H9 (cell line): ENCODE data around the gene NLRC3. TPM values are rescaled to one million over a fixed set of nuclear protein-coding genes. Genes with fewer than 3 reads are reported as not detected.

Source experiments
- DNase-seq: peaks from one replicate; pipeline ENCODE4 v3.0.0-alpha.2; 2017
- H2AFZ ChIP-seq: one replicate; pipeline ENCODE4 v1.6.1; 2013; ENCODE audit warnings: mild to moderate bottlenecking, low read length, control low read depth, moderate library complexity
- H2AK5ac ChIP-seq: 2 replicates; pipeline ENCODE4 v1.6.1; 2013; ENCODE audit warnings: low read length, control low read depth, mixed read lengths; ENCODE audit not compliant: insufficient read length
- H2BK120ac ChIP-seq: one replicate; pipeline ENCODE4 v1.6.1; 2013; ENCODE audit warnings: low read depth, mild to moderate bottlenecking, low read length, control low read depth, inconsistent platforms; ENCODE audit not compliant: poor library complexity, severe bottlenecking
- H2BK12ac ChIP-seq: 2 replicates; pipeline ENCODE4 v1.6.1; 2013; ENCODE audit warnings: low read length, control low read depth, mixed read lengths, low read depth; ENCODE audit not compliant: insufficient read length
- H2BK15ac ChIP-seq: 2 replicates; pipeline ENCODE4 v1.6.1; 2013; ENCODE audit warnings: low read depth, low read length, control low read depth
- H2BK20ac ChIP-seq: one replicate; pipeline ENCODE4 v1.6.1; 2013; ENCODE audit warnings: low read depth, mild to moderate bottlenecking, low read length, control low read depth, inconsistent platforms; ENCODE audit not compliant: poor library complexity, severe bottlenecking
- H2BK5ac ChIP-seq: 2 replicates; pipeline ENCODE4 v1.6.1; 2013; ENCODE audit warnings: low read length, control low read depth, mixed read lengths; ENCODE audit not compliant: insufficient read length
- H3K14ac ChIP-seq: 2 replicates; pipeline ENCODE4 v1.6.1; 2013; ENCODE audit warnings: low read length, control low read depth; ENCODE audit not compliant: insufficient read depth
- H3K18ac ChIP-seq: 2 replicates; pipeline ENCODE4 v1.6.1; 2013; ENCODE audit warnings: low read depth, mild to moderate bottlenecking, mixed read lengths, low read length, control low read depth; ENCODE audit not compliant: insufficient read length
- H3K23ac ChIP-seq: 2 replicates; pipeline ENCODE4 v1.6.1; 2013; ENCODE audit warnings: low read length, control low read depth, mixed read lengths, low read depth; ENCODE audit not compliant: insufficient read length
- H3K23me2 ChIP-seq: 2 replicates; pipeline ENCODE4 v1.6.1; 2013; ENCODE audit warnings: low read depth, mild to moderate bottlenecking, mixed read lengths, low read length, control low read depth; ENCODE audit not compliant: insufficient read length, poor library complexity, severe bottlenecking
- H3K27ac ChIP-seq: 2 replicates; pipeline ENCODE4 v1.5.1; 2013; ENCODE audit warnings: low read length, control low read depth, mixed read lengths, low read depth; ENCODE audit not compliant: insufficient read length
- H3K27me3 ChIP-seq: 2 replicates; pipeline ENCODE4 v1.6.1; 2013; ENCODE audit warnings: low read length, control low read depth, inconsistent platforms; ENCODE audit not compliant: insufficient read depth
- H3K4ac ChIP-seq: 2 replicates; pipeline ENCODE4 v1.6.1; 2013; ENCODE audit warnings: low read depth, mild to moderate bottlenecking, control low read depth, inconsistent platforms, low read length, moderate library complexity
- H3K4me1 ChIP-seq: 2 replicates; pipeline ENCODE4 v1.6.1; 2013; ENCODE audit warnings: low read length, control low read depth, inconsistent platforms; ENCODE audit not compliant: insufficient read depth
- H3K4me2 ChIP-seq: 2 replicates; pipeline ENCODE4 v1.6.1; 2013; ENCODE audit warnings: low read length, control low read depth, mixed read lengths; ENCODE audit not compliant: insufficient read length, insufficient read depth
- H3K56ac ChIP-seq: 2 replicates; pipeline ENCODE4 v1.6.1; 2013; ENCODE audit warnings: low read depth, mild to moderate bottlenecking, mixed read lengths, low read length, control low read depth; ENCODE audit not compliant: insufficient read length
- H3K79me1 ChIP-seq: 2 replicates; pipeline ENCODE4 v1.6.1; 2013; ENCODE audit warnings: low read depth, mild to moderate bottlenecking, moderate library complexity, low read length, control low read depth, inconsistent platforms; ENCODE audit not compliant: insufficient read depth, poor library complexity, severe bottlenecking
- H3K79me2 ChIP-seq: 2 replicates; pipeline ENCODE4 v1.6.1; 2013; ENCODE audit warnings: low read length, control low read depth, inconsistent platforms; ENCODE audit not compliant: insufficient read depth
- H3K9ac ChIP-seq: 2 replicates; pipeline ENCODE4 v1.6.1; 2013; ENCODE audit warnings: low read length, control low read depth, mixed read lengths; ENCODE audit not compliant: insufficient read length; ENCODE audit errors: extremely low read depth
- H3K9me3 ChIP-seq: one replicate; pipeline ENCODE4 v1.6.1; 2013; ENCODE audit warnings: low read depth, low read length, inconsistent platforms; ENCODE audit not compliant: control insufficient read depth
- H3T11ph ChIP-seq: one replicate; pipeline ENCODE4 v1.6.1; 2013; ENCODE audit warnings: mild to moderate bottlenecking, low read length, control low read depth, inconsistent platforms
- H4K20me1 ChIP-seq: one replicate; pipeline ENCODE4 v1.6.1; 2013; ENCODE audit not compliant: control insufficient read depth, insufficient read length, insufficient read depth
- H4K5ac ChIP-seq: 2 replicates; pipeline ENCODE4 v1.6.1; 2013; ENCODE audit warnings: low read depth, mild to moderate bottlenecking, mixed read lengths, low read length, control low read depth; ENCODE audit not compliant: insufficient read length
- H4K8ac ChIP-seq: replicated peaks from 2 replicates; pipeline ENCODE4 v1.6.1; 2013; ENCODE audit warnings: low read length, control low read depth, mixed read lengths, low read depth; ENCODE audit not compliant: insufficient read length
- H4K91ac ChIP-seq: 2 replicates; pipeline ENCODE4 v1.6.1; 2013; ENCODE audit warnings: low read depth, mild to moderate bottlenecking, moderate library complexity, mixed read lengths, low read length, control low read depth; ENCODE audit not compliant: insufficient read length
- H3K27ac Mint-ChIP-seq, 3 experiments: 2 replicates in 2 of 3; 3 replicates in 1 of 3; pipeline ENCODE4 v1.8.0; 2020 to 2021; ENCODE audit warnings: mixed read lengths in 3 of 3, mild to moderate bottlenecking in 1 of 3, moderate library complexity in 1 of 3
- H3K27me3 Mint-ChIP-seq: 2 replicates; pipeline ENCODE4 v1.8.0; 2021; ENCODE audit warnings: low read depth, mild to moderate bottlenecking, moderate library complexity, mixed read lengths
- H3K36me3 Mint-ChIP-seq, 3 experiments: 2 replicates in 2 of 3; 3 replicates in 1 of 3; pipeline ENCODE4 v1.8.0; 2020 to 2021; ENCODE audit warnings: low read depth in 3 of 3, mixed read lengths in 3 of 3; ENCODE audit not compliant: insufficient read depth in 1 of 3
- H3K4me1 Mint-ChIP-seq, 2 experiments: 2 replicates each; pipeline ENCODE4 v1.8.0; 2020; ENCODE audit warnings: mixed read lengths in 2 of 2
- H3K4me3 Mint-ChIP-seq, 2 experiments: 2 replicates in 1 of 2; 3 replicates in 1 of 2; pipeline ENCODE4 v1.8.0; 2020 to 2021; ENCODE audit warnings: mild to moderate bottlenecking in 2 of 2, mixed read lengths in 2 of 2, moderate library complexity in 1 of 2
- H3K9me3 Mint-ChIP-seq, 2 experiments: 2 replicates in 1 of 2; 3 replicates in 1 of 2; pipeline ENCODE4 v1.8.0; 2020; ENCODE audit warnings: mild to moderate bottlenecking in 2 of 2, mixed read lengths in 2 of 2, moderate library complexity in 1 of 2
- WGBS: extraction: QIAGEN DNeasy Blood & Tissue Kit; methylation state at CpG from one replicate; pipeline ENCODE4 v1.1.7; 2013; ENCODE audit warnings: missing lambda C conversion rate, low lambda C conversion rate, mixed read lengths; ENCODE audit not compliant: insufficient read length; ENCODE audit errors: extremely low coverage; 5-methylcytosine and 5-hydroxymethylcytosine counted together
- total RNA-seq: library from RNA; stranded (reverse); gene quantifications from 2 replicates; pipeline ENCODE4 v1.2.1, GENCODE V29; 2021
- TF ChIP-seq, protein P1 (sequence below): fragments of 200-600 bp; sonication (generic); conservative IDR thresholded peaks from 3 replicates; pipeline ENCODE4 v1.8.0; 2021; ENCODE audit warnings: antibody characterized with exemption, mild to moderate bottlenecking

NLRC3 gene
- total RNA-seq, 1 experiment from 2014 or later = 0.44 TPM

- no peak overlapping the region for H2BK120ac ChIP-seq
- peaks cover under 1% of the 10 kb centered on the region; the same call in 1 of the 2 replicates for H3K4me1 ChIP-seq
- peaks cover 2% of the 10 kb centered on the region for H3K23me2 ChIP-seq
- no peak overlapping the region for H3K14ac ChIP-seq
- H3K27ac ChIP-seq = no peak overlapping the region
- H2AK5ac ChIP-seq = no peak overlapping the region
- Mint-ChIP-seq H3K27me3 (peaks cover 48% of the 10 kb centered on the region), H3K27ac (no peak overlapping the region; a peak in 1 of 7 replicates), H3K36me3 (peaks cover 0 to 16% (median 9%) of the 10 kb centered on the region in 3 experiments; a peak in 4 of 7 replicates), H3K4me1 (peaks cover 16 to 22% of the 10 kb centered on the region in 2 experiments), H3K9me3 (peaks cover 5 to 6% of the 10 kb centered on the region in 2 experiments; a peak in 3 of 5 replicates), H3K4me3 (no peak overlapping the region; a peak in 1 of 5 replicates)
- no peak overlapping the region for H4K5ac ChIP-seq
- no peak overlapping the region for H3K18ac ChIP-seq
- WGBS = no CpG with 5 or more reads among the region's 15 CpGs
- no peak overlapping the region for H3T11ph ChIP-seq
- no peak overlapping the region for H3K56ac ChIP-seq
- H3K9me3 ChIP-seq = no peaks in the 10 kb centered on the region
- no peak overlapping the region for H4K91ac ChIP-seq
- no peaks in the 10 kb centered on the region for H3K27me3 ChIP-seq
- no peak overlapping the region for H3K4me2 ChIP-seq
- H2BK5ac ChIP-seq = no peak overlapping the region
- H3K79me2 ChIP-seq = no peaks in the 10 kb centered on the region
- H3K79me1 ChIP-seq = no peaks in the 10 kb centered on the region
- H3K4ac ChIP-seq = no peak overlapping the region
- H2BK15ac ChIP-seq = no peak overlapping the region
- TF ChIP-seq, protein P1, sequence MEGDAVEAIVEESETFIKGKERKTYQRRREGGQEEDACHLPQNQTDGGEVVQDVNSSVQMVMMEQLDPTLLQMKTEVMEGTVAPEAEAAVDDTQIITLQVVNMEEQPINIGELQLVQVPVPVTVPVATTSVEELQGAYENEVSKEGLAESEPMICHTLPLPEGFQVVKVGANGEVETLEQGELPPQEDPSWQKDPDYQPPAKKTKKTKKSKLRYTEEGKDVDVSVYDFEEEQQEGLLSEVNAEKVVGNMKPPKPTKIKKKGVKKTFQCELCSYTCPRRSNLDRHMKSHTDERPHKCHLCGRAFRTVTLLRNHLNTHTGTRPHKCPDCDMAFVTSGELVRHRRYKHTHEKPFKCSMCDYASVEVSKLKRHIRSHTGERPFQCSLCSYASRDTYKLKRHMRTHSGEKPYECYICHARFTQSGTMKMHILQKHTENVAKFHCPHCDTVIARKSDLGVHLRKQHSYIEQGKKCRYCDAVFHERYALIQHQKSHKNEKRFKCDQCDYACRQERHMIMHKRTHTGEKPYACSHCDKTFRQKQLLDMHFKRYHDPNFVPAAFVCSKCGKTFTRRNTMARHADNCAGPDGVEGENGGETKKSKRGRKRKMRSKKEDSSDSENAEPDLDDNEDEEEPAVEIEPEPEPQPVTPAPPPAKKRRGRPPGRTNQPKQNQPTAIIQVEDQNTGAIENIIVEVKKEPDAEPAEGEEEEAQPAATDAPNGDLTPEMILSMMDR = no peak
- DNase-seq = no peak
- no peak overlapping the region for H3K23ac ChIP-seq
- no peak overlapping the region for H3K9ac ChIP-seq
- H2BK12ac ChIP-seq = no peak overlapping the region
- no peak overlapping the region for H2BK20ac ChIP-seq
- no peaks in the 10 kb centered on the region for H4K20me1 ChIP-seq
- H4K8ac ChIP-seq = no peak overlapping the region
- H2AFZ ChIP-seq = no peak overlapping the region
These were observed 28.3 kb downstream of the NLRC3 start for GRCh38 chr16:3548859-3549258.
